LHCN-M2 (cell line): ENCODE results near the gene KRT6B. TPM values are rescaled to one million over a fixed set of nuclear protein-coding genes. Genes with fewer than 3 reads are reported as not detected.
A peak's percentile ranks its signal among the peaks of the same experiment; 100 is the strongest.

Experiments
- DNase-seq: peaks from one replicate; pipeline ENCODE4 v3.0.0-alpha.2; 2012; ENCODE audit warnings: low read depth
- total RNA-seq: library from RNA; depleted of rRNA; stranded (reverse); fragments of >200 nt; gene quantifications from 2 replicates; pipeline ENCODE4 v1.2.3, GENCODE V29; 2014

The KRT6B gene
- total RNA-seq, 1 experiment from 2014 or later = not detected

DNA sequence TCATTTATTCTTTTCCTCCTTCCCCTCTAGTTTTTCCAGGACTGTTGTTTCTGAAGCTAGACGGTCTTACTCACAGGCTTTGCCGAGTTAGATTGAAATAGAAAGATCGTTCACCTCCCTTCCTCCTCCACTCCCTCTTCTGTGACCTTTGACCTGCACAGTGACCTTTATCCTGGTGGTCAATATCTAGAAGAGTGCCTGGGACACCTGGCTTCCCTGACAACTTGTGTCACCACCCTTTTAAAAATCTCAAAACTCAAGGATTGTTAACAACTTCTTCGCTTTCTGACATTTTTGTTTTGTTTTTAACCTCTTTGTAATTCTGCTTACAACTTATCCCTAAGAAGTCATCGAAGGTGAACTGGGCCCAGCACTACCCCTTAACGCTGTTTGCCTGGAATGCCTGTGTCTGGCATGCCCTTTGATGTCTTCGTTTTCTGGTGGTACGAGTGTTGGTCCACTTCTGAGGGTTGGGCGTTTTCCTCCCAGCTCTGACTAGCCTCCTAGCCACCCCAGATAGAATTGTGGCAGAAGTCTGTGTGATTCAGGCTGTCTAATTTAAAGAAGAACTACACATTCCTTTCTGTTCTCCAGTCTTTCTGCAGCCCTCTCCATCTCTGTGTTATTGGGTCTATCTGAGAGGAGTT lies 15.0 kb downstream of the KRT6B start:
- no peak for DNase-seq

DNA sequence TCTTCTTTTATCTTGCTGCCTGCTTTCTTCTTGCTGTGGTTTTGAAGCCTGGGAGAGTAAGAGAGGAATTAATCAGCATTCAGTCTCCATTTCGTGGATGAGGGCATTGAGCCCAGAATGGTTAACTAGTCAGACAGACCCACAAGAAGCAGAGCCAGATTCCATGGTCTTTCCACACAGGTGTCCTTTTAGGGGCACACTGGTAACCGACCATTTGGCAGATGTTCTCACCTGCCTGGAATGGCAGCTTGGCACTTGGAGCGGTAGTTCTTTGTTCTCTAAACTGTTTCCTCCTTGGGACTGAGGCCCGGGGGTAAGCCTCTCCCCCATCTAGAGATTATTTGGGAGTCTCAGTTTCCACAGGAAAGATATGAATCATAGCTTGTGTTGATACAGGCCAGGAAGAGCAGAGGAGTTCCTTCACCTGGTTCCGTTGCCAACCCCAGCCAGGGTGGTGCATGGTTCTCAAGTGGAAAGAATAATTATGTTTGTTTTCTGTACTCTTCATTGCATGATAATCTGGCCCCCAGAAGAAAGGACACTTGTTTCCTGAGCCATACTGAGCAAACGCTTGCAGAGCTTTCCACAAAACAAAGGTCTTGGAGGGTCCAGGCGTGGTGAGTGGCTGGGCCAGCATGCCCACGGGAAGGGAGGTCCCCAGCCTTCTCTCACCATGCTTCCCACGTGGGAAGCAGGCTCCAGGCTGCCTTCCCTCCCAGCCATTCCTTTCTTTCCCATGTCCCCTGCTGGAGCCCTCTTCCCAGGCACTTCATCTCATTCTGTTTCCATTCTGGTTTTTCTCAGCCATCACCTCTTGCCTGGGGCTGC lies 15.7 kb downstream of the KRT6B start:
- no peak for DNase-seq

DNA sequence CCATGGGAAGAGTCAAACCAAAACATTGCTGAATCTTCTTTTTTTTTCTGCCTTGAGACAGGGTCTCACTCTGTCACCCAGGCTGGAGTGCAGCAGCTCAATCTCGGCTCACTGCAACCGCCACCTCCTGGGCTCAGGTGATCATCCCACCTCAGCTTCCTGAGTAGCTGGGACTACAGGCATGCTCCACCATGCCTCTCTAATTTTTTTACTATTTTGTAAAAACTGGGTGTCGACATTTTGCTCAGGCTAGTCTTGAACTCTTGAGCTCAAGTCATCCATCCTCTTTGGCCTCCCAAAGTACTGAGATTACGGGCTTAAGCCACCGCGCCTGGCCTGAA lies 16.3 kb downstream of the KRT6B start:
- DNase-seq = no peak

DNA sequence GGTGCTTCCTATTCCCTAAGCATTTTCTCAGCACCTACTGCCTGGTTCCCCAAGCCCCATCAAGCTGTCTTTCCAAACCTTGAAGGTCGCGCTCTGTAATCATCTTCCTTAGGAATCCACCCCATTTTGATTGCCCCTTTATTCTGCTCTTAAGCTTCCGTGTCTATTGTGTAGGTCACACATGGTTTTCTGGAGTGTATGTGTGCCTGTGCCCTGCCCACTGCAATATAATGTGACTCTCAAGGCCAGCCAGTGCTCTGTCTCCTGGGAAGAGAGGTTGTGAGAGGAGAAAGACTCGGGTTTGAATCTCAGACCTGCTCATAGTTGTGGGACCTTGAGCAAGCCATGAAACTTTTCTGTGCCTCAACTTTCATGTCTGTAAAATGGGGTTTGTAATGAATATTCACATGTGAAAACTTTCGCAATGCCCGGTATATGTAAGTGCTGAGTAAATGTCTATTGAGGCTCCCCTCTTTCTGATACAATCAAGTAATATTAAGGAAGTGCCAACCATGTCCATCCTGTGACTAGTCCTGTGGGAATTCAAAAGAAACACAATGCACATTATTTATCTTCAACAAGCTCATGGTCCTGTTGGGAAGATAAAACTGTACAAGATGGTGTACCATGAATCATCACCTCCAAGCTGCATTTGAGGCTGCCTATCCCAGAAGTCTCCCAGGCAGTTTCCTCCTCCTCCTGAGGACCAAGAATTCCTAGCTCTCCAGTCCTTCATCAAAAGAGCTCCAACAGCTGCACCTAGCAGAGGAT lies 17.0 kb downstream of the KRT6B start:
- no peak for DNase-seq

DNA sequence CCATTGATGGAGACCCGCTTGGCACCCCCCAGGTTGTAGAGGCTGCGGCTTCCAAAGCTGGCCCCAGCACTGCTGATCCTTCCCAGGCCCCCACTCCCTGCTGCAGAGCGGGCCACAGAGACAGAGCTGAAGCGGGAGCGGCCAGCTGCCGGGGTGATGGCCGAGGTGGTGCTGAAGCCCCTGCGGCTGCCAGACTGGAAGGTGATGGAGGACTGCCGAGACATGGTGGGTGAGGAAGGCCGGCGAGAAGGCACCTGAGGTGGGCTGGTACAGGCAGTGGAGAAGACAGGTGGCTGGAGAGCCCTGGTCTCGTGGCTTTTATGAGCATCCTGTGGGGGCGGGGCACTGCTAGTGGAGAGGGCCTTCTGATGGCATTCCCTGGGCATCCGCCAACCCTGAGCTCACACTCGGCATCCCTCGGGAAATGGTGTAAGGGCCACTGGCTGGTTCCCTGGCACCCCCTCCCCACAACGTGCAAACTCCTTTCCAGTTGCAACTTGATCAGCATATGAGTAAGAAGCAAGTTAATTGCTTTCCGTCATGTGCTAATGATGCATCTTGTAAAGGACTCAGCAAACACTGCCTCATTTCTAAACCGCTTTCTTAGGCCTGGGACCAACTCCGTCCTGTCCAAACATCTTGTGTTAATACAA lies 17.7 kb downstream of the KRT6B start, which contains the start of gene KRT75:
Gene KRT75, minus strand, starts transcription at position 291 of the 653 bp plus-strand sequence. Its CDS starts 67 bp downstream, at position 224.
- DNase-seq = no peak

DNA sequence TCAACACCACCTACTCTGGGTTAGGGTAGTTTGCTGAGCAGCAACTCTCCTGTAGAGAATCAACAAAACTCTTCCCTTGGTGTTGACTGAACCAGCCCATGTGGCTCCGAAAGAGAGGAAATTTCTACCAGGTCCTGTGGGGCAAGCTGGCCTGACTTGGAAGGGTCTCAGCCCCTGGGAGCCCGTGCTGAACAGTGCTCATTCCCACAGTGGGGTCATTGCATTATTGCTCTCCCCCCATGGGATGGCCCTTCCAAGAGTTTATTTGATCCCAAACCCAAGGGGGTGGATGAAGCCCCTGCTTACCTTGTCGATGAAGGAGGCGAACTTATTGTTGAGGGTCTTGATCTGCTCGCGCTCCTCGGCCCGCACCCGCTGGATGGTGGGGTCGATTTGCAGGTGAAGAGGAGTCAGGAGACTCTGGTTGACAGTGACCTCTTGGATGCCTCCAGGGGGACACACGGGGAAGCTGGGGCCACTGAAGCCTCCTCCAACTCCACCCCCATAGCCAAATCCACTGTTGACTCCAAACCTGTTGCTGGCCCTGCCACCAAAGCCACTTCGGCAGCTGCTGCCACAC lies 18.4 kb downstream of the KRT6B start:
- no peak for DNase-seq

DNA sequence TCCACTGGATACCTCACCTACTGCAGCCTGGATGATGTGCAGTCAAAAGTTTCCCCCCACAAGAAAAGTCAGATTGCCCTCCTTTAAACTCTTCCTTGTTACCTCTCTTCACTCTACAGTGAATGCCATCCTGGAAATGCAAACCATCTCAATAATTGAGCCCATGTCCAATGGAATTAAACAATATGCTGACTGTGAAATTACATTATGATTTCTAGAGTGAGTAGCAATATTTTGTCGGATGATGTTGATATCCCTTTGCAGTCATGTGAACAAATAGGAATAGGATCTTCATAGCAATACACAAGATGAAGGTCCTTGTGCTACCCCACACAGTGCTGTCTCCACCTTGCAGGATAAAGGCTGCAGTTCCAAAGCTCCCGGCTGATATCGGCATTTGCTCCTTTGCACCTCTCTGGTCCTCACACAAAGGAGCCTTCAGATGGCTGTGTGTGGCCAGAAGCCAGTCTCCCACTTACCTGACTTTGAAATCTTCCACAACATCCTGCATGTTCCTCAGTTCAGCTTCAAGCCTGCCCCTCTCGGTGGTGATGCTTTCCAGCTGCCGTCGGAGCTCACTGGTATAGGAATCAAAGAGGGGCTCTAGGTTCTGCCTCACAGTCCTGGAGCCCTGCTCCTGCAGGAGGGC lies 19.3 kb downstream of the KRT6B start:
- DNase-seq = no peak

DNA sequence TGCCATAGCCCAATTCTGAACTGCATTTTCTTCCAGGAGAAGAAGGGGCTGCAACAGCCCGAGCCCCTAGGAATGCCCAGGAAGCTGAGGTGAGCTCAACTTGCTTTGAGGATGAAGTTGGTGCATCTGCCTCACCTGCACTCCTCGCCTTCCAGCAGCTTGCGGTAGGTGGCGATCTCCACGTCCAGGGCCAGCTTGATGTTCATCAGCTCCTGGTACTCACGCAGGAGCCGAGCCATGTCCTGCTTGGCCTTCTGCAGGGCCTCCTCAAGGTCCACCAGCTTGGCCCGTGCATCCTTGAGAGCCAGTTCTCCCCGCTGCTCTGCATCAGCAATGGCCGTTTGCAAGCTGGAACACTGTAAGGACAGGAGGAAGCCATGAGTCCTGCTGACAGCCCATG lies 23.8 kb downstream of the KRT6B start:
- DNase-seq = no peak

DNA sequence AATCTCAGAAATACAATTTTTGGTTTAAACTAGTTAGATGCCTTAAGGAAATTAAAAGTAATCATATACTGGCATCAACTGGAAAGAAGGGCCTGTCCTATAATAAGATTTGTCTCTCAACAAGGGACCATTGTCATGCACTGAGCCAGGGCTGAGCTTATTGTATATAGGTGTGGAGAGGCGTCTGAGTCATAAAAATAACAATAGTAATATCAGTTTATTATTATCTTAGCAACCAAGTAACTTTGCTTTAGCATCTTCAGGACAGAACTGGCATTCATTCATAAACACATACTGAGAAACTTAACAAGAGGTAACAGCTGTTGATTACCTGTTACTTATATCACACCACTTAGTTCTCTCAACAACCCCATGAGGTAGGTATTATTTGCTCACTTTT lies 24.9 kb downstream of the KRT6B start:
- DNase-seq = no peak

DNA sequence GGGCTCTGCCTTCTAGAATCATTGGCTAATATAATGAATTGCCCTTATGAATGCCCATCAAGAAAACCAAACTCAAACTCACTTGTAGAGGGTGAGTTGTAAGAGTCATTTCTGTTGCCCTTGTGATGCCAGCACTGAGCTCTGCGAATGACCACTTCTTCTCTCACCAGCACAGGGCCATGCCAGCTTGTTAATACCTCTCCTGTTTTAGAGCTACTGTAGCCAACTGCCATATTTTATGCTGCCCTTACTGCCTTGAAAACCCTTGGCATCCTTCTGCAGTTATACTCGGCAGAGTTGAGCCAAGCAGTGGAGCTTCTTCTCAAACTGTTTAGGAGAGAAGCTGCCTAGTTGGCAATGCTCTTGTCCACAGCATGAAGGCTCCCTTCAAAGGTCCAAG lies 25.9 kb downstream of the KRT6B start:
- DNase-seq = no peak

DNA sequence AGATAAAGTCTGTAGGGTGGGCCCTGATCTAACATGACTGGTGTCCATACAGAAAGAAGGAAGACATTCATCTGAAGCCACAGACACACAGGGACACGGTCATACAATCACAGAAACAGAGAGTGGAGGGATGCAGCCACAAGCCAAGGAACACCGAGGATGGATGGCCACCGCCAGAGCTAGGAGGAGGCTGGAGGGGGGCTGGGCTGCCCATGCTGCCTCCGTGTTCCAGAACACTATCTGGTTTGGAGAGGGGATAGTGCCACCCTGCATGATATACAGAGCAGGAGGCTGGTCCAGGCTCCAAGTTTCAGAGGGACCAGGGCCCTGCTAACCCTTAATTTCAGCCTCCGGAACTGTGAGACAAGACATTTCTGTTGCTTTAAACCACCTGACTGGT lies 26.5 kb downstream of the KRT6B start:
- DNase-seq = no peak

DNA sequence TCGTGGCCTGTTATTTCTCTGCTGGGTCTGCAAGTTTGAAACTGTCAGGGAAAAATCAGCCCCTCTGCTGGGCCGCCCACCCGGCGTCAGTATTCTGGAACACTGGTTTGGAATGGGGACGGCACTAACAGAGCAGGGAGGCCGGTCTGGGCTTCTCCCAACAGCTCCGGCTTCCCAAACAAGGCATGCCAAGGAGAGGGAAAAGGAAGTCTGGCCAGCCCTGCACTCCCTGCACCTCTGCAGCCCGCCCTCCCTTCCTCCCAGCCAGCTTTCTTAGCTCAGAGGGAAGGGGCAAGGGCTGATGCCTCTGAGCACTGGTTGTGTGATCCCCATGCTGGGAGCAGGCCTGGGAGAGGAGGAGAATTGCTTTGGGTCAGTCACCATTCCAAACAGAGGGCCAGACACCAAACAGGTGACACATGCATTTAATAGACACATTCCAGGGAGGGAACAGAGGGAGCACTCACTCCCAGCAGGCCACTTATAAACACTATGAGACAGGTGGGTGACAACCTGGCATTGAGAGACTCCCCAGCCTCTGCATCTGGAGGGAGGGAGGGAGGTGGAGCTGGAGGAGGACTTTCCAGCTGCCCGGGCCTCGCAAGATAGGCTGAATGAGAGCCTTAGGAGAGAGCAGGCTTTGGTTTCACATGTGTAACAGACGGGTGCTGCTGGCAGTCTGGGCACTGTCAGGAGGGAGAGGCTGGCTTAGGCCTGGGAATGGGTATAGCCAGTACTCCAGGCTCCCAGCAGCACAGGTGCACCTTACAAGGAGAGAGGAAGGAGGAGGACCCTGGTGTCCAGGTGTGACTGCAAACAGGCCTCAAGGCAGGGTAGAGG lies 28.1 kb downstream of the KRT6B start:
- DNase-seq = no peak

DNA sequence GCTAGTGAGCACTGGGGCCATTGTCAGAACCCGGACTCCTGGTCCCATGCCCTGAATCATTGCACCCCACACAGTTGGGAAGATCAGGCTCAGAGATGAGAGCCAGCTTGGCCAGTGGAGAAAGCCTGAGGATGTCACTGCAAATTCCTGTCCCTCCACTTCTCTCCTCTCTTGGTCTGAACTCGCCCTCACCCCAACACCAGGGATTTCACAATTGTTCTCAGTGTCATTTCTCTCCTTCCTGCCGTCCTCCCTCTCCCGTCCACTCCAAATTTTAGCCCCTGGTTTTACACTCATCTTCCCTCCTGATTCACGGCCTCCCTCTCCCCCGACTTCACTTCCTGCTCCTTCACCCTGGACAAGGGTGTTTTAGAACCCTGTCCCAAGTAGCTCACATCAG lies 28.9 kb downstream of the KRT6B start:
- DNase-seq = no peak

DNA sequence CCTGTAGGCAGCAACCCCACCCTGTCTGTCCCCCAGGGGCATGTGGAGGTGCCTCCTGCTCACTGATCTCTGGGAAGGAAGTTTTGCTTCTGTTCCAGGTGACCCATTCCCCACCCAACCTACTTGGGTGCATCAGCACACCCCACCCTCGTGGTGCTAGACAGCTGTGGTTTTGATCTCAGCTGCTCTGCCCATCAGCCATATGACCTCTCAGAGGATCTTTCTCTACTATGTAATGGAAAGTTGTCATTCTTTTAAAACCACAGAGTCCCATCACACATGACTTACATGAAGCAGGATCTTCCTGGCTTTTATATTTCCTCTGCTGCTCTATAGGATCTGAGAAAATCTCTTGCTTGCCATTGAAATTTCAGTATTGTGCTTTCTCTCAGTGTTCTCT lies 32.3 kb downstream of the KRT6B start:
- DNase-seq = peak; percentile 64

DNA sequence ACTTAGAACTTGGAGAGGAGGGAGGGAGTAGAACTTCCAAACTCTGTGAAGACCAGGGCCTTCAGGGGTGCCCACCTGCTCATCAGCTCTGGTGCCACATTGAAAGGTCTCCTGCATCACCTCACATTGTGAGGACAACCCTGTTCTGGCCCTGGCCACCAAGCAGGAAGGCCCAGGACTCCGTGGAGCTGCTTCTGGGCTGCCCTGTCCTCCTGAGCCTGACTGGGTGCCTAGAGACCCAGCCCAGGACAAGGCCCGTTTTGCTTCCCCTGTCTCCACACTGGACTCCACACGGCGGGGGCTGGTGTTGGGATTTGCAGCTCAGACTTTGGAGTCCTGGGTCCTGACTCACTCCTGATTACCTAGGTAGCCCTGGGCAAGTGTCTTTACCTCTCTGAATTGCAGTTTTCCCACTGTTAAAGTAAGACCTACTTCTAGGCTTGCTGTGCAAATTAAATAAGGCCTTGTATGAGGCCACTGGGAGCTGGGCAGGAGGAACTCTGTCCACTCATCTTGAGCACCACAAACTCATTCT lies 33.3 kb downstream of the KRT6B start:
- DNase-seq = no peak

DNA sequence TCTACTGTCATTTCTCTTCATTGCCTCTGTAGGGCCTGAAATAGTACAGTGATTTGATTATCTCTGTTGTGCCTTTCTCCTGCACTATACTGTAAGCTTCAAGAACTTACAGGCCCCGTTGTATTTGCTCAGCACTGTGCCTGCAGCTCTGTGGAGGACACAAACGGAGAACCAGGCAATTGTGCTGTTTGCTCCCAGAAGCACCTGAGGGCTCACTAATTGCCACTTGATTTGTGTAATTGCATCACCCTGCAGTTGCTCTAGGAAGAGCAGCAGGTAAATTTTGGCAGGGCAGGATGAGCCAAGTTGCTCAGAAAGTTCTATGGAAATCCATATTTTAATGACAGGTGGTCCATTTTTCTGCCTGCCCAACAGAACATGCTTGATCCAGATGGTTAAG lies 34.2 kb downstream of the KRT6B start:
- no peak for DNase-seq

DNA sequence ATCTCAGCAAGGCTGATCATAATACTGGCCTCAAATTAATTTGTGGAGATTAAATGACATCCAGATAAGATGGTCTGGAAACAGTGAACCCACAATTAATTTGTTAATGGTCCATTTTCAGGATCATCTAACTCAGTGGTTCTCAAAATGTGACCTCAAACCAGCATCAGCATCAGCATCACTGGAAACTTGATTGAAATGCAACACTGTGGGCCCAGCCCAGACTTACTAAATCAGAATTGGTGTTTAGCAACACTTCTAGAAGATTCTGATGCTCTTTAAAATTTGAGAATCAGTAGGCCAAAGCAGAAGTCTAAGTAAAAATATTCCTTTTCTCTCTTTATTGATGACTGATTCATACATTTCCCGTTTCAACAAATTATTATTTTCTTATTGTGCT lies 35.2 kb downstream of the KRT6B start:
- no peak for DNase-seq

DNA sequence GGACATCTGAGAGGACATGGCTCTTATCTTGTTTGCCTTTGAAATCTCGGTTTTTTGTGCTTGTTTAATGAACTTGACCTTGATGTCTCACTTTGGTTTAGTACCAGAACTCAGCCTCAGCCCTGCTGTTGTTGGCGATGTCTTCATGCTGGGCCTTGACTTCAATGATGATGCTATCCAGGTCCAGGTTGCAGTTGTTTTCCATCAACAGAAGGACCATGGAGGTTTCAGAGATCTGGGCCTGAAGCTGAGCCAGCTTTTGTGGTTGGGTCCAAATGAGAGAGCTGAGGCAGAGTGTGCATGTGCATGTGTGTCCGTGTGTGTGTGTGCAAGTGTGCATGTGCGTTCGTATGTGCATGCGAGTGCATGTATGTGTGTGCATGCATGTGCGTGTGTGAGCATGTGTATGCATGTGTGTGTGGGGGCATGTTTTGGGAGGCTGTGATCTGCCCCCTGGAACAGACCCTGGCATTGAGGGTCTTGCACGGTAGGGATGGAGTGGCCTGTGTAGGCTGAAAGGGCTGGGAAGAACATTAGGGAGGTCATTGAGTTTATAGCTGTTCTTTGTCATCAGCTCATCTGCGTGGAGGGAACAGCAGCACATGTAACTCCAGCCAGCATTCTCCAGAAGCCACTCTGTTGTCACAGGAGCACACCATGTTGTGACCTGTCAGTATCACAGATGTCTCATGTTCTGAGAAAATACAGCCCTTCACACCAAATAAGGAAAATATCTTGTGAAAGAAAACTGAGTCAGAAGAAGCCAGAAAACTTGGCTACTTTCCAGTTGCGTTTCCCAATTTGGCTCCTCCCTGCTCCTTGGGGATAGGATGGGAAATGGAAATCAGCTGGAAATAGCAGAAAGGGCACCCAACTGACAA lies 35.8 kb downstream of the KRT6B start:
- DNase-seq = peak; percentile 83

DNA sequence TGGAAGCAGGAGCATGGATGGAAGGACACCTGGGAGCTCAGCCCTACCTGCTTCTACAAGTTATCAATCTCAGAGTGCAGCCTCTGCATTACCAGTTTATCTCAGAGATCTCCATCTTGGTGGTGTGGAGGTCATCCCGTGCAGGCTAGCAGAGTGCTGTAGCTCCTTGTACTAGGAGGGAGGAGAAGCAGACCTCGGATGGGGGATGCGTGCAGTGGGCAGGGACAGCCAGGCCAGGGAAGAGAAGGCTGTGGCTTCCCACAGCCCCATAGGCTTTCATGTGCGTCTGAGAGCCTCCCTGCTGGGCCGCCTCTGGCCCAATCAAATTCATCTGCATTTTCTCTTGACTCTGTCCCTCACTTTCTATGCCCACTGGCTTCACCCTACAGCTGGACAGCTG lies 37.0 kb downstream of the KRT6B start:
- no peak for DNase-seq
